Chondrocyte (in vitro differentiated cells): ENCODE measurements around the gene SLC6A19. TPM values are rescaled to one million over a fixed set of nuclear protein-coding genes. Genes with fewer than 3 reads are reported as not detected.
"Not testable (repeated sequence)": the region's sequence is repeated elsewhere in the genome, so short reads cannot be mapped to it uniquely, and the experiment has no call there.

ENCODE experiments used
- DNase-seq: peaks from one replicate; pipeline ENCODE4 v3.0.0; 2021; ENCODE audit warnings: mixed read lengths, low spot score
- H3K27ac Mint-ChIP-seq: one replicate; pipeline ENCODE4 v1.8.0; 2021; ENCODE audit warnings: mild to moderate bottlenecking, moderate library complexity, mixed read lengths; ENCODE audit not compliant: unreplicated experiment
- H3K27me3 Mint-ChIP-seq: 2 replicates; pipeline ENCODE4 v1.8.0; 2021; ENCODE audit warnings: low read depth, mixed read lengths
- H3K36me3 Mint-ChIP-seq: 2 replicates; pipeline ENCODE4 v1.8.0; 2021; ENCODE audit warnings: low read depth, mixed read lengths
- H3K4me1 Mint-ChIP-seq: 2 replicates; pipeline ENCODE4 v1.8.0; 2021; ENCODE audit warnings: low read depth, mild to moderate bottlenecking, mixed read lengths
- H3K4me3 Mint-ChIP-seq: one replicate; pipeline ENCODE4 v1.8.0; 2021; ENCODE audit warnings: mild to moderate bottlenecking, moderate library complexity, mixed read lengths; ENCODE audit not compliant: unreplicated experiment
- H3K9me3 Mint-ChIP-seq: 2 replicates; pipeline ENCODE4 v1.8.0; 2021; ENCODE audit warnings: low read depth, mixed read lengths
- CTCF ChIP-seq: fragments of 200-600 bp; sonication (generic); IDR thresholded peaks from 2 replicates; pipeline ENCODE4 v1.5.0; 2021; ENCODE audit warnings: antibody characterized with exemption, mild to moderate bottlenecking, moderate library complexity
- total RNA-seq: library from RNA; stranded (reverse); gene quantifications from 3 replicates; pipeline ENCODE4 v1.2.1, GENCODE V29; 2021

The SLC6A19 gene
- total RNA-seq, 1 donor from 2014 or later, result not detected

- Mint-ChIP-seq H3K27ac (no peak overlapping the region), H3K9me3 (no peaks in the 10 kb centered on the region), H3K4me3 (no peak overlapping the region), H3K36me3 (no peaks in the 10 kb centered on the region), H3K4me1 (no peaks in the 10 kb centered on the region), H3K27me3 (peaks cover 43% of the 10 kb centered on the region)
- DNase-seq, result no peak
- no peak for TF ChIP-seq CTCF
Measured at GRCh38 chr5:1227667-1228066, 26.3 kb downstream of the SLC6A19 start.

- H3K27ac Mint-ChIP-seq, result no peak overlapping the region
Measured at GRCh38 chr5:1228120-1228519, 26.7 kb downstream of the SLC6A19 start.

DNA sequence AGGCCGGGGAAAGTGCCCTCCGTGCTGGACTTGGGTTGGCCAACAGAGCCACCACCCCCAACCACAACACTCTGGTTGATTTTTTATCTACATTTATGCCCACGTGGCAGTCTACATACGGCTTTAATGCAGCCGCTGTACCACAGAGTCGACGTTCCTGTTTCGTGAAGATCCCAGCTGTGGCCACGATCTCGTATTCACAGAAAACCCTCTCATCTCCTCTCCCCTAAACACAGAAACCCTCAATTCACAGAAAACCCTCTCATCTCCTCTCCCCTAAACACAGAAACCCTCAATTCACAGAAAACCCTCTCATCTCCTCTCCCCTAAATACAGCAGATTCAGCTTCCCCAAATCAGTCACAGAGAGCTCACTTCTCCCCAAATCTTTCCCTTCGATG is 27.6 kb downstream of the SLC6A19 start:
- not testable (repeated sequence) for H3K4me1 Mint-ChIP-seq, H3K36me3 Mint-ChIP-seq, H3K9me3 Mint-ChIP-seq, DNase-seq, H3K27ac Mint-ChIP-seq, H3K4me3 Mint-ChIP-seq
- H3K27me3 Mint-ChIP-seq, result peaks cover 39% of the 10 kb centered on the region

More at GRCh38 chr5:1228120-1228519, 26.7 kb downstream of the SLC6A19 start:
- Mint-ChIP-seq H3K4me1 (no peaks in the 10 kb centered on the region), H3K9me3 (no peaks in the 10 kb centered on the region), H3K27me3 (peaks cover 43% of the 10 kb centered on the region), H3K36me3 (no peaks in the 10 kb centered on the region), H3K4me3 (no peak overlapping the region)
- TF ChIP-seq CTCF, result no peak
- DNase-seq, result no peak

DNA sequence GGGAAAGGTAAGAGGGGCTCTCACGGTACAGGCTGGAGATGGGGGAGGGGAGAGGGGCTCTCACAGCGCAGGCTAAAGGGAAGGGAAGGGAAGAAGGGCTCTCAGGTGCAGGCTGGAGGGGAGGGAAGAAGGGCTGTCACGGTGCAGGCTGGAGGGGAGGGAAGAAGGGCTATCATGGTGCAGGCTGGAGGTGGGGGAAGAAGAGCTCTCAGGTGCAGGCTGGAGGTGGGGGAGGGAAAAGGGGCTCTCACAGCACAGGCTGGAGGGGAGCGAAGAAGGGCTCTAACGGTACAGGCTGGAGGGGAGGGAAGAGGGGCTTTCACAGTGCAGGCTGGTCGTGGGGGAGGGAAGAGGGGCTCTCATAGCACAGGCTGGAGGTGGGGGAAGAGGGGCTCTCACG is 28.4 kb downstream of the SLC6A19 start:
- H3K4me3 Mint-ChIP-seq, result no peak overlapping the region
- H3K36me3 Mint-ChIP-seq, result no peaks in the 10 kb centered on the region
- no peaks in the 10 kb centered on the region for H3K4me1 Mint-ChIP-seq
- H3K9me3 Mint-ChIP-seq, result no peaks in the 10 kb centered on the region
- H3K27me3 Mint-ChIP-seq, result peaks cover 34% of the 10 kb centered on the region
- no peak overlapping the region for H3K27ac Mint-ChIP-seq
- TF ChIP-seq CTCF, result no peak
- DNase-seq, result no peak

- no peaks in the 10 kb centered on the region for H3K4me1 Mint-ChIP-seq
- no peak overlapping the region for H3K27ac Mint-ChIP-seq
- no peak overlapping the region for H3K4me3 Mint-ChIP-seq
- H3K9me3 Mint-ChIP-seq, result peaks cover under 1% of the 10 kb centered on the region
- TF ChIP-seq CTCF, result no peak
- no peaks in the 10 kb centered on the region for H3K36me3 Mint-ChIP-seq
- peaks cover 32% of the 10 kb centered on the region for H3K27me3 Mint-ChIP-seq
- DNase-seq, result no peak
Measured at GRCh38 chr5:1230551-1230950, 29.2 kb downstream of the SLC6A19 start.

DNA sequence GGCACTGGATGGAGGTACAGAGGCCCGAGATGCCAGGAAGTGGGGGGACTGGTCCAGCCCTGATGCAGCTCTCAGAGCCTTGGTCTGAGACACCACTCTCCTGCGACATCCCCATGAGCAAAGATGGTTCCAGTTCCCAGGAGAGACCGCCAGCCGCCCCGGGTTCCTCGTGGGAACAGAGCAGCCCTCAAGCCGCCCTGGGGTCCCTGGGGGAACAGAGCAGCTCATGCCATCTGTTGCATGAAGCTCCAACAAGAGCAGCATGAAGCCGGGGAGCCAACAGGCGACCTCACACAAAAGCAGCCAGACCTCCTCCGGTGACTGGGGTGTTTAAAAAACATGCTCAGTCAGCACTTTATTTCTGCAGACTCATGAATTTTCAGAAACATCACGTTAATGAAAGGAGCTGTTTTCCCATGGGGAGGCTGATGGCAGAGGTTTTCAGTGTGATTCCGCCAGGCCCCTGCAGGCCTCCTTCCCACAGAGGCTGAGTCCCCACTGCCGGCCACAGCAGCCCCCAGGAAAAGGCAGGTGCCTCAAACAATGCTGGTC is 30.0 kb downstream of the SLC6A19 start:
- no peak for DNase-seq
- peaks cover 30% of the 10 kb centered on the region for H3K27me3 Mint-ChIP-seq

More for the DNA sequence above, 30.0 kb downstream of the SLC6A19 start:
- Mint-ChIP-seq H3K4me3 (no peak overlapping the region), H3K27ac (no peak overlapping the region), H3K36me3 (no peaks in the 10 kb centered on the region), H3K9me3 (peaks cover 10% of the 10 kb centered on the region), H3K4me1 (no peaks in the 10 kb centered on the region)
- no peak for TF ChIP-seq CTCF
